22Rv1 (cell line): ENCODE data around the gene GIPC3.

Experiments
- H3K27ac ChIP-seq: fragments of 450-650 bp; 2 replicates; pipeline ENCODE4 v1.5.1; 2017
- CTCF ChIP-seq: fragments of 450-650 bp; IDR thresholded peaks from 2 replicates; pipeline ENCODE4 v1.5.1; 2017; ENCODE audit warnings: mild to moderate bottlenecking
- ZFX ChIP-seq: fragments of 450-650 bp; IDR thresholded peaks from 2 replicates; pipeline ENCODE4 v1.6.1; 2017; ENCODE audit warnings: antibody characterized with exemption, borderline replicate concordance

The GIPC3 gene

GRCh38 chr19:3546119-3546518, 39.2 kb upstream of the GIPC3 start:
- no peak for TF ChIP-seq CTCF
- no peak for TF ChIP-seq ZFX
- H3K27ac ChIP-seq: peak overlapping the region; percentile 58

GRCh38 chr19:3547301-3547731, 38.0 kb upstream of the GIPC3 start:
- H3K27ac ChIP-seq: no peak overlapping the region
- TF ChIP-seq CTCF (peak; percentile 76), ZFX (no peak)

GRCh38 chr19:3547767-3548282, 37.5 kb upstream of the GIPC3 start:
- TF ChIP-seq CTCF: peak; percentile 50
- TF ChIP-seq ZFX: no peak
- H3K27ac ChIP-seq: no peak overlapping the region

GRCh38 chr19:3548606-3549005, 36.7 kb upstream of the GIPC3 start:
- H3K27ac ChIP-seq: no peak overlapping the region
- TF ChIP-seq ZFX: no peak
- TF ChIP-seq CTCF: no peak

- TF ChIP-seq CTCF (no peak), ZFX (no peak)
- H3K27ac ChIP-seq: no peak overlapping the region; the same call in 1 of the 2 replicates
Measured at GRCh38 chr19:3549816-3550215, 35.5 kb upstream of the GIPC3 start.

GRCh38 chr19:3550947-3551791, 34.1 kb upstream of the GIPC3 start:
- no peak for TF ChIP-seq ZFX
- H3K27ac ChIP-seq: no peak overlapping the region

GRCh38 chr19:3551792-3552095, 33.5 kb upstream of the GIPC3 start:
- no peak for TF ChIP-seq ZFX
- TF ChIP-seq CTCF: no peak
- no peak overlapping the region for H3K27ac ChIP-seq
